Heart left ventricle (tissue), 16 donors: ENCODE data around the gene APOC4. TPM values are rescaled to one million over a fixed set of nuclear protein-coding genes. Genes with fewer than 3 reads are reported as not detected.
A peak's percentile ranks its signal among the peaks of the same experiment; 100 is the strongest.

Experiments
- ATAC-seq, 4 donors: fragments of 200-7000 bp; cut with Tn5 transposase; one replicate each; pipeline ENCODE4 v1.9.1; 2020 to 2022; ENCODE audit warnings: moderate library complexity in 4 of 4, mild to moderate bottlenecking in 3 of 4, moderate number of reproducible peaks in 1 of 4
- DNase-seq, 5 donors: peaks; one replicate each; pipeline ENCODE4 v3.0.0-alpha.2; 2020
- H3K27ac ChIP-seq, 12 donors: fragments of 200-600 bp; sonication (generic) in 4 of 12; one replicate each; pipeline versions ENCODE4 v1.5.0 to v1.8.0; 2016 to 2022; ENCODE audit warnings: mild to moderate bottlenecking in 2 of 12
- H3K27me3 ChIP-seq, 9 donors: fragments of 200-600 bp; sonication (generic) in 2 of 9; one replicate each; pipeline versions ENCODE4 v1.5.1 to v1.8.0; 2016 to 2022; ENCODE audit warnings: mild to moderate bottlenecking in 3 of 9
- H3K36me3 ChIP-seq, 9 donors: fragments of 200-600 bp; sonication (generic) in 2 of 9; one replicate each; pipeline versions ENCODE4 v1.5.0 to v1.8.0; 2018 to 2022; ENCODE audit warnings: mild to moderate bottlenecking in 2 of 9
- H3K4me1 ChIP-seq, 12 donors: fragments of 200-600 bp; sonication (generic) in 4 of 12; one replicate each; pipeline versions ENCODE4 v1.5.0 to v1.8.0; 2016 to 2022; ENCODE audit warnings: mild to moderate bottlenecking in 3 of 12
- H3K4me3 ChIP-seq, 12 donors: fragments of 200-600 bp; sonication (generic) in 4 of 12; one replicate each; pipeline versions ENCODE4 v1.5.0 to v1.8.0; 2017 to 2022; ENCODE audit warnings: mild to moderate bottlenecking in 9 of 12, moderate library complexity in 4 of 12
- H3K9me3 ChIP-seq, 12 donors: fragments of 200-600 bp; sonication (generic) in 4 of 12; one replicate each; pipeline versions ENCODE4 v1.5.0 to v1.8.0; 2016 to 2022; ENCODE audit warnings: mild to moderate bottlenecking in 1 of 12
- CTCF ChIP-seq, 12 donors: fragments of 200-600 bp; sonication (generic) in 4 of 12; IDR thresholded peaks; one replicate each; pipeline versions ENCODE4 v1.5.0 to v1.8.0; 2018 to 2022; ENCODE audit warnings: antibody characterized with exemption in 12 of 12, mild to moderate bottlenecking in 5 of 12
- POLR2A ChIP-seq, 2 donors: fragments of 450-650 bp; IDR thresholded peaks; one replicate each; pipeline ENCODE4 v1.6.1; 2017; ENCODE audit warnings: antibody characterized with exemption in 2 of 2, mild to moderate bottlenecking in 2 of 2, moderate library complexity in 2 of 2
- WGBS, 4 donors: extraction: QIAGEN DNeasy Blood & Tissue Kit in 2 of 4; methylation state at CpG; one replicate each; pipeline versions ENCODE4 v1.1.5 to v1.1.7; 2013 to 2018; 5-methylcytosine and 5-hydroxymethylcytosine counted together
- intact Hi-C, 10 donors: fragments of 100-400 bp; cut with DNase I; formaldehyde crosslinking; loops; one replicate each; pipeline versions ENCODE4 v1.11.1 to v1.14.2; 2022
- long read RNA-seq, 3 donors: library from polyadenylated mRNA; unstranded; transcript quantifications; one replicate each; pipeline ENCODE4 v2.0.0, GENCODE V29; 2020 to 2021
- polyA plus RNA-seq, 2 donors: library from polyadenylated mRNA; stranded (reverse); fragments of 200-250 nt; gene quantifications; one replicate each; pipeline ENCODE4 v1.2.3, GENCODE V29; 2013
- total RNA-seq, 9 donors: library from RNA; depleted of rRNA in 2 of 9; stranded (reverse); fragments of >200 nt in 2 of 9; fragmentation: NEBNext Ultra II Directional in 3 of 9; extraction: Animal tissue kit (Norgen Biotek cat#: 25700) in 3 of 9; gene quantifications; one replicate each; pipeline versions ENCODE4 v1.1.0 to v1.2.4, GENCODE V29; 2016 to 2023
- donor health status: ischemic (EF 13 %, LVEDD 7.1; RV severe dilation, severe dysfunction).
- donor health status: healthy with polysubstance abuse.
- donor health status: DM: no; HTN: yes; CAD: no.
- donor health status: DM: no; HTN: no; CAD: no.
- donor health status: ischemic (EF 25% LVEDD 6.9; RV normal size, moderate dysfunction).
- donor health status: ischemic (EF 25% LVEDD 5.7; RV mildly dilated, moderate dysfunction).
- donor health status: healthy.
- donor health status: DM: yes; HTN: yes; CAD: no.
- donor health status: ischemic (EF 35%, LVEDD 5.7; RV mildly dilated, moderate dysfunction).
- donor health status: nonischemic (EF 11% LVEDD 7.7; RV severe dilation, severe dysfunction).
- donor health status: DM: yes; HTN: yes; CAD: no.
- donor health status: PGD.
- donor health status: ischemic (EF 29% LVEDD 5.4; RV normal size, mild dysfunction).
- donor health status: nonischemic (EF 23%, LVEDD 6.1; RV moderate dilation, normal function).

The APOC4 gene, protein sequence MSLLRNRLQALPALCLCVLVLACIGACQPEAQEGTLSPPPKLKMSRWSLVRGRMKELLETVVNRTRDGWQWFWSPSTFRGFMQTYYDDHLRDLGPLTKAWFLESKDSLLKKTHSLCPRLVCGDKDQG
- total RNA-seq (not detected), polyA plus RNA-seq (not detected)
- long read RNA-seq, donor 1: 0 reads
- long read RNA-seq, donor 2: 0 reads
- long read RNA-seq, donor 3: 0 reads

- intact Hi-C loops: no loop called here
- WGBS, 4 donors: 88 to 91% (median 88%) methylated on average over 14 of the region's 14 CpGs
- Histone ChIP-seq H3K4me1 (peaks cover 0 to 10% (median 0%) of the 10 kb centered on the region in 12 donors), H3K9me3 (no peaks in the 10 kb centered on the region), H3K36me3 (no peaks in the 10 kb centered on the region), H3K27ac (no peak within 1 kb of the TSS), H3K27me3 (no peaks in the 10 kb centered on the region), H3K4me3 (no peak within 1 kb of the TSS)
- ATAC-seq (no peak), DNase-seq (peak in 1 of 5 donors; percentile 28)
- TF ChIP-seq CTCF (IDR thresholded peaks at IDR 0.05) (no peak), POLR2A (IDR thresholded peaks at IDR 0.05) (no peak)
Measured at GRCh38 chr19:44942067-44942571, at the start of gene APOC4. Gene APOC4 (plus strand): TSS chr19:44942237. CDS start chr19:44942278, 41 bp downstream.

DNA sequence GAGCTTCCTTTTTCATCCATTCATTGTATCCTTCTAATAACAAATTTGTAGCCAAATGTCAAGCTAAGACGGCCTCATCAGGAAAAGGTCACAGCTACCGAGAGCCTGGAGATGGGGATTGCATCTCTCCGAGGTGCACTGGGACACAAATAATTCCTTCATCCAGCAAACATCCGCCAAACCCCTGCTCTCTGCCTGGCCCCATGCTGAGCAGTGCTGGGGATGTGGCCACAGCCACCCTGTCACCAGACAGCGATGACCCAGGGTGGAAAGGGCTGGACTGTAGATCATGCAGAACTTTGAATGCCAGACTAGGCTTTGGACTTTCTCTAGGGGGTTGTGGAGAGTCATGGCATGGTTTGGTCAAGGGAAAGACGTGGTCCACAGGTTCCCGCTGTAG, 49.1 kb upstream of the APOC4 start:
- whole genome bisulfite sequencing, 4 donors: 81 to 93% (median 89%) methylated on average over 7 of the region's 7 CpGs
- H3K27ac ChIP-seq: no peak overlapping the region
- intact Hi-C loops: loop anchor here in 3 of 10 donors (5.0 to 10.0 kb wide), 2 partner anchors 46 to 162 kb away; partner anchors contain the start of gene NECTIN2 (in 2 of the 3)
- no peaks in the 10 kb centered on the region for H3K9me3 ChIP-seq
- ATAC-seq: no peak
- peak overlapping the region in 2 of 12 donors; percentile 83 to 99 for H3K4me3 ChIP-seq
- no peak for TF ChIP-seq POLR2A (IDR thresholded peaks at IDR 0.05)
- TF ChIP-seq CTCF (IDR thresholded peaks at IDR 0.05): no peak
- DNase-seq: no peak
- H3K27me3 ChIP-seq: no peaks in the 10 kb centered on the region
- peaks cover 0 to 31% (median 21%) of the 10 kb centered on the region in 12 donors for H3K4me1 ChIP-seq
- H3K36me3 ChIP-seq: peaks cover 0 to 62% (median 57%) of the 10 kb centered on the region in 9 donors

DNA sequence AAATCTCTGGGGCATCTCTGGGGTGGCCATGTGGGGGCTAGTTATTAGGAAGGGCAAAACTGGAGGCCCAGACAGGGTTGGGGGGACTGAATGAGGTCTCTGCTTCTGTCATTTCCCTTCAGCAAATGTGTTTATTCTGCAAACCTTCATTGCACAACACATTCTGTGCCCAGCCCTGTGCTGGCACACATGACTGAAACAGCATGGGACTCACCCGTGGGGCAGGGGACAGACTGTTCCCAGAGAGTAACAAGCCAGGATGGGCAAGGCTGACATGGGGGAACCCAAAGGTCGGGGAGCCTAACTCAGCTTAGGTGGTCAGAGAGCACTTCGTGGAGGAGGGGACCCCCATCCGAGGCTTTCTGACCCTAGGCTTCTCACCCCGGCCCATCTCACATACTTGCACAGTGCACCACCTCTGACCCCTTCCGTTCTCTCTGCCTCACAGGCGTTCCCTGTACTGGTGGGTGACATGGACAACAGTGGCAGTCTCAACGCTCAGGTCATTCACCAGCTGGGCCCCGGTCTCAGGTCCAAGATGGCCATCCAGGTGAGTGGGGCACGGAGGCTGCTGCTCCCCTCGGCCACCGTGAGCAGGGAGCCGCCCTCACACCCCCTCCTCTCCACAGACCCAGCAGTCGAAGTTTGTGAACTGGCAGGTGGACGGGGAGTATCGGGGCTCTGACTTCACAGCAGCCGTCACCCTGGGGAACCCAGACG, 48.5 kb upstream of the APOC4 start:
- ATAC-seq (no peak), DNase-seq (no peak)
- Histone ChIP-seq H3K9me3 (no peaks in the 10 kb centered on the region), H3K4me3 (no peak overlapping the region), H3K4me1 (peaks cover 0 to 31% (median 21%) of the 10 kb centered on the region in 12 donors), H3K36me3 (peaks cover 0 to 62% (median 56%) of the 10 kb centered on the region in 9 donors), H3K27me3 (no peaks in the 10 kb centered on the region), H3K27ac (no peak overlapping the region)
- WGBS, 4 donors: 89 to 93% (median 91%) methylated on average over 18 of the region's 18 CpGs
- TF ChIP-seq POLR2A (IDR thresholded peaks at IDR 0.05) (no peak), CTCF (IDR thresholded peaks at IDR 0.05) (no peak)
- intact Hi-C loops: loop anchor here in 3 of 10 donors (5.0 to 10.0 kb wide), 2 partner anchors 46 to 161 kb away; partner anchors contain the start of gene NECTIN2 (in 2 of the 3)

DNA sequence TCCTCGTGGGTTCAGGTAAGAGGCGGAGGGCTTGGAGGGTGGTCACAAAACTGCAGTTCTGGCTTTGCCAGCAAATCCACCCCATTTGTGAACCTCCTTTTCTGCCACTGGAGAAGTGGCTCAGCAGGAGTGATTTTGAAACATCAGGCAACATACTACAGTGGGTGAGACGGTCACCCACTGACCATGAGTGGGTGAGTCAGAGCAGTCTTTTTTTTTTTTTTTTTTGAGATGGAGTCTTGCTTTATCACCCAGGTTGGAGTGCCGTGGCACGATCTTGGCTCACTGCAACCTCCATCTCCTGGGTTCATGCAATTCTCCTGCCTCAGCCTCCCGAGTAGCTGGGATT, 48.0 kb upstream of the APOC4 start:
- intact Hi-C loops: loop anchor here in 3 of 10 donors (5.0 to 10.0 kb wide), 2 partner anchors 47 to 161 kb away; partner anchors contain the start of gene NECTIN2 (in 2 of the 3)
- WGBS, 4 donors: 94 to 97% (median 95%) methylated on average over 6 of the region's 6 CpGs
- Histone ChIP-seq H3K27me3 (no peaks in the 10 kb centered on the region), H3K9me3 (no peaks in the 10 kb centered on the region), H3K27ac (no peak overlapping the region), H3K36me3 (peaks cover 0 to 64% (median 57%) of the 10 kb centered on the region in 9 donors), H3K4me1 (peaks cover 0 to 31% (median 21%) of the 10 kb centered on the region in 12 donors), H3K4me3 (no peak overlapping the region)
- no peak for DNase-seq
- no peak for ATAC-seq
- no peak for TF ChIP-seq POLR2A (IDR thresholded peaks at IDR 0.05)
- TF ChIP-seq CTCF (IDR thresholded peaks at IDR 0.05): no peak
